K562 (cell line): Measurements from ENCODE around the gene CCDC15. TPM values are rescaled to one million over a fixed set of nuclear protein-coding genes. Genes with fewer than 3 reads are reported as not detected.

Experiments
- ATAC-seq: fragments of 200-7000 bp; cut with Tn5 transposase; 3 replicates; pipeline ENCODE4 v1.9.1; 2020; ENCODE audit warnings: moderate library complexity
- BruUV-seq: library from RNA; stranded (reverse); fragments of 400-500 nt; replicated peaks from 2 replicates; lab custom pipeline; 2021; lab: Mats Ljungman, UMichigan
- CTCF ChIA-PET: fragments of 300-600 bp; formaldehyde crosslinking; extraction: SDS; loops from one replicate; lab custom pipeline; 2021; ENCODE audit warnings: low intra/inter-chr PET ratio; lab: Yijun Ruan, JAX
- POLR2A ChIA-PET: fragments of 300-600, 350-650 bp; sonication (Branson Sonifier 250); formaldehyde crosslinking; extraction: SDS; loops from one replicate; lab custom pipeline; 2021; ENCODE audit warnings: antibody characterized with exemption, inconsistent platforms; lab: Yijun Ruan, JAX
- DNase-seq, 4 experiments: peaks; one replicate each; pipeline versions ENCODE4 v3.0.0 to v3.0.0-alpha.2; 2011 to 2018; ENCODE audit warnings: low spot score in 3 of 4, mixed read lengths in 3 of 4; ENCODE audit errors: extremely low read depth in 1 of 4
- FAIRE-seq: peaks from 2 replicates; lab custom pipeline; 2011; peaks lifted over from hg19 to GRCh38; lab: Jason Lieb, UNC
- H2AFZ ChIP-seq: 2 replicates; pipeline ENCODE4 v1.6.0; 2011; ENCODE audit warnings: low read depth, low read length, control low read depth, inconsistent platforms
- H3K27ac ChIP-seq: fragments of 200-600 bp; 3 replicates; pipeline ENCODE4 v1.8.0; 2011; ENCODE audit warnings: low read depth, mild to moderate bottlenecking, control low read depth, inconsistent platforms, low read length, moderate library complexity, mixed read lengths; ENCODE audit errors: extremely low read depth
- H3K27me3 ChIP-seq, 2 experiments: fragments of 300-600 bp in 1 of 2; 2 replicates in 1 of 2; 3 replicates in 1 of 2; pipeline versions ENCODE4 v1.6.0 to v1.8.0; 2011; ENCODE audit warnings: inconsistent platforms in 2 of 2, low read length in 2 of 2, mild to moderate bottlenecking in 1 of 2, mixed read lengths in 1 of 2, moderate library complexity in 1 of 2; ENCODE audit not compliant: control insufficient read depth in 2 of 2, insufficient read depth in 2 of 2
- H3K36me3 ChIP-seq: fragments of 300-600 bp; 3 replicates; pipeline ENCODE4 v1.8.0; 2011; ENCODE audit warnings: mild to moderate bottlenecking, low read length, inconsistent platforms; ENCODE audit not compliant: control insufficient read depth, insufficient read depth
- H3K4me1 ChIP-seq, 2 experiments: fragments of 200-600 bp in 1 of 2; replicated peaks in 1 of 2; 2 replicates in 1 of 2; 3 replicates in 1 of 2; pipeline versions ENCODE4 v1.5.1 to v1.8.0; 2011; ENCODE audit warnings: inconsistent platforms in 2 of 2, low read length in 2 of 2, mild to moderate bottlenecking in 1 of 2, mixed read lengths in 1 of 2, moderate library complexity in 1 of 2; ENCODE audit not compliant: control insufficient read depth in 2 of 2, insufficient read depth in 2 of 2
- H3K4me2 ChIP-seq: 2 replicates; pipeline ENCODE4 v1.6.1; 2011; ENCODE audit warnings: low read length, control low read depth, inconsistent platforms, mixed read lengths; ENCODE audit not compliant: insufficient read depth
- H3K4me3 ChIP-seq: fragments of 200-600 bp; sonication (generic), shearing (Covaris generic); 2 replicates; pipeline ENCODE4 v1.5.1; 2016; ENCODE audit warnings: control low read depth, inconsistent platforms
- H3K79me2 ChIP-seq: fragments of 200-600 bp; 3 replicates; pipeline ENCODE4 v1.8.0; 2011; ENCODE audit warnings: low read length, inconsistent platforms; ENCODE audit not compliant: control insufficient read depth, insufficient read depth
- H3K9ac ChIP-seq, 2 experiments: 2 replicates each; pipeline versions ENCODE4 v1.6.0 to v1.6.1; 2011; ENCODE audit warnings: low read depth in 2 of 2, low read length in 2 of 2, control low read depth in 1 of 2, inconsistent platforms in 1 of 2, mild to moderate bottlenecking in 1 of 2, mixed read lengths in 1 of 2; ENCODE audit not compliant: insufficient read depth in 1 of 2
- H3K9me1 ChIP-seq: one replicate; pipeline ENCODE4 v1.6.0; 2011; ENCODE audit warnings: inconsistent platforms, mild to moderate bottlenecking, low read length, moderate library complexity; ENCODE audit not compliant: control insufficient read depth, insufficient read depth
- H3K9me3 ChIP-seq: replicated peaks from 2 replicates; pipeline ENCODE4 v1.5.1; 2011; ENCODE audit warnings: low read depth, low read length, inconsistent platforms; ENCODE audit not compliant: control insufficient read depth, insufficient read depth
- H4K20me1 ChIP-seq: replicated peaks from 2 replicates; pipeline ENCODE4 v1.6.1; 2011; ENCODE audit warnings: low read length, inconsistent platforms, mixed read lengths; ENCODE audit not compliant: control insufficient read depth, insufficient read depth
- MCM5 ChIP-seq: fragments of 450-650 bp; IDR thresholded peaks from 2 replicates; pipeline ENCODE4 v1.6.1; 2016; ENCODE audit warnings: low read depth
- SNAPC5 ChIP-seq: fragments of 250-450 bp; sonication (Bioruptor Pico); IDR thresholded peaks from 2 replicates; pipeline ENCODE4 v1.8.0; 2021; ENCODE audit warnings: moderate library complexity, mild to moderate bottlenecking, inconsistent platforms
- THRB ChIP-seq: fragments of 450-650 bp; formaldehyde crosslinking; conservative IDR thresholded peaks from 2 replicates; pipeline ENCODE4 v1.4.0; 2022; ENCODE audit warnings: mild to moderate bottlenecking, missing genetic modification characterization
- ZNF280B ChIP-seq: fragments of 250-450 bp; sonication (Bioruptor Pico); IDR thresholded peaks from 2 replicates; pipeline ENCODE4 v1.5.1; 2021; ENCODE audit warnings: mild to moderate bottlenecking
- ZNF318 ChIP-seq, 2 experiments: fragments of 450-650 bp; IDR thresholded peaks; 2 replicates each; pipeline ENCODE4 v1.6.1; 2016; ENCODE audit warnings: mild to moderate bottlenecking in 2 of 2, borderline replicate concordance in 1 of 2, low read depth in 1 of 2, moderate library complexity in 1 of 2
- WGBS: fragments of 100-300 bp; shearing (Covaris generic); methylation state at CpG from one replicate; pipeline ENCODE4 v1.1.6; 2016; ENCODE audit warnings: low coverage, mixed read lengths; ENCODE audit not compliant: insufficient coverage; ENCODE audit errors: missing lambda C conversion rate; 5-methylcytosine and 5-hydroxymethylcytosine counted together
- in situ Hi-C: fragments of 300-500 bp; cut with MboI; formaldehyde crosslinking; loops from 4 replicates; pipeline ENCODE4 v1.15.0; 2018; ENCODE audit warnings: inconsistent platforms, mixed read lengths
- intact Hi-C: fragments of 100-400 bp; cut with micrococcal nuclease; formaldehyde crosslinking; loops from 2 replicates; pipeline ENCODE4 v1.14.2; 2022
- polyA plus RNA-seq, 8 experiments: library from polyadenylated mRNA; depleted of rRNA in 4 of 8; stranded (reverse) in 5 of 8; unstranded in 3 of 8; fragments of >200 nt; fragmentation: Nextera tagmentation in 2 of 8; fragmentation: Illumina TruSeq in 1 of 8; extraction: Ambion mirVana in 2 of 8; extraction: Trizol in 1 of 8; gene quantifications; 2 replicates each; pipeline versions ENCODE4 v1.2.1 to v1.2.3, GENCODE V29; 2011 to 2014; ENCODE audit warnings: inconsistent platforms in 1 of 8, missing spikeins in 1 of 8
- total RNA-seq, 7 experiments: library from RNA; depleted of rRNA in 6 of 7; stranded (reverse); fragments of >200 nt in 6 of 7; fragmentation: Illumina TruSeq in 2 of 7; extraction: Trizol in 2 of 7; gene quantifications; 2 replicates each; pipeline versions ENCODE4 v1.2.1 to v1.2.3, GENCODE V29; 2011 to 2021; ENCODE audit warnings: low replicate concordance in 1 of 7

Gene CCDC15
- total and polyA plus RNA-seq, 9 of the 15 experiments (the other 6 are each of a cell fraction or from before 2014, with no cell fraction given): 1.9 to 9.2 (median 3.9) TPM

GRCh38 chr11:125072961-125073590 is 119.1 kb downstream of the CCDC15 start:
- no peak overlapping the region for H3K4me3 ChIP-seq
- H3K9me3 ChIP-seq: no peaks in the 10 kb centered on the region
- in situ Hi-C loops: no loop called here
- intact Hi-C loops: no loop called here
- ChIA-PET CTCF (no interaction called here), POLR2A (no interaction called here)
- H4K20me1 ChIP-seq: no peaks in the 10 kb centered on the region
- peaks cover 5% of the 10 kb centered on the region for H3K9me1 ChIP-seq
- FAIRE-seq: no peak
- no peak for ATAC-seq
- WGBS: 85% methylated on average over 12 of the region's 12 CpGs
- H3K9ac ChIP-seq: no peak overlapping the region
- no TSS peak for BruUV-seq
- no peaks in the 10 kb centered on the region for H3K36me3 ChIP-seq
- no peak for DNase-seq
- H3K27ac ChIP-seq: no peak overlapping the region
- H2AFZ ChIP-seq: no peak overlapping the region
- no peaks in the 10 kb centered on the region for H3K27me3 ChIP-seq
- no peak overlapping the region for H3K4me2 ChIP-seq
- H3K4me1 ChIP-seq: peaks cover 64 to 68% of the 10 kb centered on the region in 2 experiments
- no peaks in the 10 kb centered on the region for H3K79me2 ChIP-seq
- no peak for TF ChIP-seq SNAPC5 (CRISPR knock-in tag)
- TF ChIP-seq ZNF318 (IDR thresholded peaks at IDR 0.05; ENCODE audit: borderline replicate concordance in 1 of 2, low read depth in 1 of 2): no peak
- TF ChIP-seq THRB: no peak
- no peak for TF ChIP-seq ZNF280B
- no peak for TF ChIP-seq MCM5
